GM19438 (cell line): ENCODE data around the gene FAM229A.

Experiments
- ATAC-seq: cut with Tn5 transposase; IDR thresholded peaks from one replicate; pipeline ENCODE4 v1.9.1; 2021; ENCODE audit warnings: low read depth; ENCODE audit not compliant: unreplicated experiment

The FAM229A gene

GRCh38 chr1:32350785-32351398 is 11.4 kb downstream of the FAM229A start:
- peak; percentile 19 for ATAC-seq

GRCh38 chr1:32349211-32349708 is 13.0 kb downstream of the FAM229A start:
- ATAC-seq: no peak

DNA sequence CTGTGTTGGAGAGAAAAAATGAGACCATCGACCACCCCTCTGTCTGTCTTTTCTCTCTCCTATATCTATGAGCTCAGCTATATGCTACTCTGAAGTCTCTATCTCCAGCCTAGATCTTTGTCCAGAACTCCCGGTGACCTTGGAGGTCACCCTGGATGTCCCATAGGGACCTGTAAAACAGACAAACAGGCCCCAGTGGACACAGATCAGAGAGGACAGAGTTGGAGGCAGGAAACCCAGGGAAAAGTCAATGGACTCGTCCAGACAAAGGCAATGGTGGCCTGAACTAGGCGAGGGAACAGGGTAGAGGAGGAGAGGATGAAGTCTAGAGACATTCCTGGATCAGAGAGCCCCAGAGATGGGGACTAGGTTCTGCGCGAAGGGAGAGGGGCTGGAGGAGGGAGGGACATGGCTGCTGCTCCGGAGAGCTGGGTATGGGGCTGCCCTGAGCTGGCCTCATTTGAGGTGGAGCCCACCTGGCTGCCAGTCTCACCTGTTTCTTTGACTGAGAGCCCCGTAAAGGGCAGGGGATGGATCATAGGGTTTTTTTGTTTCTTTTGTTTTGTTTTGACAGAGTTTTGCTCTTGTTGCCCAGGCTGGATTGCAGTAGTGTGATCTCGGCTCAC is 15.6 kb downstream of the FAM229A start:
- no peak for ATAC-seq

DNA sequence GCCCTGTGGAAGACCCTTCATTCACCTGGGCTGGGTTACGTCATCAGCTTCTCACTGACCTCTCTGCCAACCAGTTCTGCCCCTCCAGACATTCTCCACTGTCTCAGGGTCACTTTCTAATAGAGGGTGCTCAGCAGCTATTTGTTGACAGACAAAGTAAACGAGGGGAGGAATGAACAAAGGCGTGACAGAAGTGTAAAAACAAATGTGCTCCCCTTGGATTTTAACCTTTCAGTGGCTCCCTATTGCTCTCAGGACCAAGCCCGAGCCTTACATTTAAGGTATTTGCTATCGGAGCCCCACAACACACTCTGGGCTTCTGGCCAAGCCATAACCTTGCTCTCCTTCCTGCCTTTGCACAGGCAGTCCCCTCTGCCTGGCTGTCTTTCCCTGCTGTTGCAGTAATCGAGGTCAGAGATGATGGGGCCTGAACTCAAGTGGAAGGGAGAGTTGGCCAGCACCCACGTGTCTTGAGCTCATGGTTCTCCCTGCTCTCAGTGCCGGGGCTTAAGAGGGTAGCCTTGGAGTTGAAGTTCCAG is 16.9 kb downstream of the FAM229A start:
- no peak for ATAC-seq

DNA sequence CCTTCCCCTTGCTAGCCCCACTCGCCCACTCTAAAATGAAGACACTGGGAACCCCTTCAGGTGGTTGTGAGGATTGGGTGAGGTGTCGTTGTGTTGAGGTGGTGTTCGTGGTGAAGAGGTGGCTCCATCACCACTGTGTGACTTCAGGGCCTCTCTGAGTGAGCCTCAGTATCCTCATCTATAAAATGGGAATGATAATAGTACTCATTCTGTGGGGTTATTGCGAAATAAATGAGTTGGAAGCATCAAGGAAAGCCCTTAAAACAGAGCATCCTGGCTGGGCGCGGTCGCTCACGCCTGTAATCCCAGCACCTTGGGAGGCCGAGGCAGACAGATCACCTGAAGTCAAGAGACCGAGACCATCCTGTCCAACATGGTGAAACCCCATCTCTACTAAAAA is 19.6 kb downstream of the FAM229A start:
- no peak for ATAC-seq

GRCh38 chr1:32341971-32342370 is 20.3 kb downstream of the FAM229A start:
- no peak for ATAC-seq

DNA sequence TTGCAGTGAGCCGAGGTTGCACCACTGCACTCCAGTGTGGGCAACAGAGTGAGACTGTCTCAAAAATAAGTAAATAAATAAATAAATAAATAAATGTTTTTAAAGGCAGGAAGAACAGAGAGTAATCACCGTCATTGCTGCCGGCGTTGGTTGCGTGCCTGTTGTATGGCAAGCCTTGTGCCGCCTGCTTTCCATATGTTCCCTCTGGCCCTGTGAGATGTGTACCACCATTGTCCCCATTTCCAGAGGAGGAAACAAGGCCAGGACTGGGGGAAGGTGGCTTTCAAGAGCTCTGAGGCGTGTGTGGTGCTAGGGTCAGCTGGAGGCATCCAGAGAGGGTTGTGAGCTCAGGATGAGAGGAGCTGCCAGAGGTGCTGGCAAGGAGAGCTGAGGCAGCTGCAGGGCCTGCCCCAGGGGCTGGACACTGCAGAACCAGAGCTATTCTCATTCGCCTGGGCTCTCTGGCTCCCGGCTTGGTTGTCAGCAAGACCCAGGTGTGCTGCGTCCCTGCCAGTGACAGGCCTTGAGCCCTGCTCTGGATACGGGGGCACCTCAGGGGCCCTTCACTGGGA is 21.0 kb downstream of the FAM229A start:
- ATAC-seq: no peak

GRCh38 chr1:32339363-32339978 is 22.8 kb downstream of the FAM229A start:
- no peak for ATAC-seq

GRCh38 chr1:32338637-32339145 is 23.6 kb downstream of the FAM229A start:
- ATAC-seq: no peak

DNA sequence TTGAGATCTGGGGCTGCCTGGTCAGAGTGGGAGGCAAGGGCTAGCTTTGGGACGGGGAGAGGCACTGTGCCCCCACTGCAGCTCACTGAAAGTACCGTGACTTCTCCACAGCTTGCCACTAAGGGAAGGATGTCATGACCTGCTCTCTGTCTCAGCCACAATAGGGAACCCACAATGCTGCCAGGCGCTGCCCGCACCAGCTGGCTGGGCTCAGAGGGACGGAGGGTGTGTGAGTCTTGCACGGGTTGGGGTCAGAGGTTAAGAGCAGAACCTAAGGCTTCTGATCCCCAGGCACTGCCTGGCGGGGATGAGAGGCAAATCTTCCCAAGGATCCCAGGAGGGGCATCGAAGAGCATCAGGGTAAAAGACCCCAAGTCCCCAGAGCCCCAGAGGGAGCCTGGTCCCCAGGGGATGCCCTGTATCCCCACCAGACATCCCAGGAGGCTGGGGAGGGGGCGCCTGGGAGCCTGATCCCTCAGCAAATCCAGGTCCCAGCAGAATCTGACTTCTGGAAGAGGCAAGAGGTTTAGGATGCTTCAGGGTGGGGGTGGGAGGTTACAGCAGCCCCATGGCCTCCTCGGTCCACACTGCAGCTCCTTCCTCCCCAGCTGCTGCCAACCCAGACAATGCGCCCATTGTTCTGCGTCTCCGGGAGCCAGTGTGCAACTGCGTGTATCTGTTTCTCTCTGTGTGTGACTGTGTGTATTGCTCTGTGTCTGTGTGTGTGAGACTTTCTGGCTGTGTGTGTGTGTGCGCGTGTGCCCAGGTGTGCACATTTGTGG is 24.2 kb downstream of the FAM229A start:
- ATAC-seq: no peak

DNA sequence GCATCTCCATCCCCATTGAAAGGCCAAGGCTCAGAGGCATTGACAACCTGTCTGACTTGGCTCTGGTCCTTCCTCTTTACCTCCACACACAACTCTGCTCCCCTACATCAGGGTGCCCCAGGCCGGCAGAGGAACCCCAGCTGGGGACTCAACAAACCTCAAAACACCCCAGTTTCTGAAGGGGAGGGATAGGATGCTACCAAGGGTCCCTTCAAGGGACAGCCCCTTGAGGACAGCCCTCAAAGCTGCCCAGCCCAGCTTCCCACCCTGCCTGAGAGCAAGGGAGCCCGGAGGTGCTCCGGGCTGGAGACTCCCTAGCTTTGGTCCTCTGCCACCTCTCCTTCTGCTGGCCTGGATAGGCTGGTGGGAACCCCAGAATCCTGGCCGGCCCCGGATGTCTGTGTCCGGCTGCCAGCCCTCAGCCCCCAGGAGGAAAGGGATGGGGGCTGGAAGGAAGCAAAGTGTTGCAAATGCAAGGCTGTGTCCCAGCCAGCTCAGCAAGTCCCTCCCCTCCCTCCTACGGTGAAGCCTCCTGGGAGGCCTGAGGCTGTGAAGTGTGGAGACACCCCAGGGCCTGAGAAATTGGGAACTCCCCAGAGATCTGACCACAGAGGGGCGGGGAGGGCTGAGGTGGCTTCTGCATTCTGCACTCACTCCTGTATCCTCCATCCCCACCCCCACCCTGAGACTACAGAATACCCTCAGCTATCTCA is 25.2 kb downstream of the FAM229A start:
- ATAC-seq: no peak

DNA sequence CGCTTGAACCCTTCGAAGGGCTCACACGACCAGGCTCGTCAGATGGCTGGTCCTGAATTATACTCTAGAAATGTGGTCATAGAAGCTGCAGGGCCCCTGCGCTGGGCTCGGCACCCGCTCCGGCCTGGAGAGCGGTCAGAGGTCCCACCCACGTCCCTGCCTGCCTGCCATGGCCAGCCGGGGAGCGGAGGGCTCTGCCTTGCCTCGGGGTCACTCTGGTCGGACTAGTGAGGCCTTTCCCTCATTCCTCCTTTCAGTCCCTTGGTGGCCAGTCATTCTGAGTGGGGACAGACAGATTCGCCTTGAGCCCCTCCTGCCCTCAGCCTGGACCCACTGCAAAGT is 25.7 kb downstream of the FAM229A start:
- no peak for ATAC-seq

DNA sequence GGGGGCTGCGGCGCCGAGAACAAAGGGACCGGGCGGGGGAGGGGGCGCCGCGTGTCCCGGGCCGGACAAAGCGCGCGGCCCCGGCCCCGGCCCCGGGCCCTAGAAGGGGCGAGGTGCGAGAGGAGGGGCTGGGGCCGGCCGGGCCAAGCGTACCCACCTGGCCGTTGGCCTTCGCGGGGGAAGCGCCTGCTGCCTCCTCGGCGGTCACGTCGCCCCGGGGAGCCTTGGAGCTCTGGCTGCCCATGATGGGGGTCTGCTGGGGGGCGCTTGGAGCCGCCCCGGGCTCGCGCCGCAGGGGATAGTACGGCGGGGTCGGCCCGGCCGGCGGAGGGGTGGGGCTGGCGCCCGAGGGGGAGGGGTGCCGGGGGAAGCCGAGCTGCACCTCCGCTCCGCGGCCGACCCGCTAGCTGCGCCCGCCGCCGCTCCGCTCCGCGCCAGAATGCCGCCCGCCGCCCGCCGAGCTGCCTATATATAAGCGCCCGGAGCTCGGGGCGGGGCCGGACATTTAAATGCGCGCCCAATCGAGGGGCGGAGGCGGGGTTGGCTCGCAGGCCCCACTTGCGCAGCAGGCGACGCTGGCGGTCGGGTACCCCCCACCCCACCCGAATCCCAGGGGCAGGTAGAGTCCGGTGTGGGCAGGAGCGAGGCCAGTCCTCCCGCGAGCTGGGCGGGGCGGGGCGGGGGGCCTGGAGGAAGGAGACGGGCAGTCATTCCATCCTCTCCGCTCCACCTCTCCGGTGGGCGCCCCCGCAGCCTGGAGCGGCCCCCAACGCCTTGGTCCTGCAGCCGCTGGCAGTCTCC is 26.3 kb downstream of the FAM229A start, which contains the start of gene MARCKSL1:
MARCKSL1 (minus strand) TSS at position 444 of the 801 bp plus-strand sequence; CDS start at position 244, 200 bp downstream.
- peak; percentile 41 for ATAC-seq

- ATAC-seq: no peak
Observed at GRCh38 chr1:32335535-32335789, 26.8 kb downstream of the FAM229A start.

- ATAC-seq: no peak
Observed at GRCh38 chr1:32334864-32335534, 27.3 kb downstream of the FAM229A start.

DNA sequence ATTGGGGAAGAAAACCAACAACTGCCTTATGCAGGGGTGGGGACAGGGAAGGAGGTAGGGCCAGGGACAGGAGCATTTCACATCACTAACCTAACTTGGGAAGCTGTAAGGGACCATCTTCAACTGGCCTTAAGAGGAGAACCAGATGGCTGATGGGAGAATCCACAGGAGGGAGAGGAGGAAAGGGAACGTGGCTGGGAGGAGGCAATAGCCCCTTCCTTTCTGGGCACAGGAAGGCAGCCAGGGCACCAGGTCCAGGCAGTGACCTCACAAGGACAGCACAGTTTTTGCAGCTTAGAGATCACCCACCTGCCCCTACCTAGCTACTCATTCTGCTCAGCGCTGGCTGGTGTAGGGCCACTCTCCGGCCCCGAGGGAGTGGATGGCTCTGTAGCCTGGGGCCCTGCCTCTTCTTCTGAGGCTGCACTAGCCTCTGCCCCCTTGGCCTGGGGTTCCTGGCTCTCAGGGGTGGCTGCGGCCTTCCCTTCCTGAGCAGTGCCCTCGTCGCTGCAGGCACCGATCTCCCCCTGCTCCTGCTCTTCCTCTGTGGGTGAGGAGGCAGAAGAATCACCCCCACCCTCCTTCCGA is 27.9 kb downstream of the FAM229A start:
- no peak for ATAC-seq

GRCh38 chr1:32333251-32333963 is 28.9 kb downstream of the FAM229A start:
- no peak for ATAC-seq
